Breast epithelium (tissue), 4 donors: ENCODE results near the gene DYSF. TPM values are rescaled to one million over a fixed set of nuclear protein-coding genes. Genes with fewer than 3 reads are reported as not detected.
A peak's percentile ranks its signal among the peaks of the same experiment; 100 is the strongest.

Experiments
- DNase-seq, 2 donors: peaks; one replicate each; pipeline ENCODE4 v3.0.0-alpha.2; 2019; ENCODE audit warnings: low spot score in 2 of 2
- H3K27ac ChIP-seq, 2 donors: fragments of 200-600 bp; sonication (generic) in 1 of 2; one replicate each; pipeline ENCODE4 v1.5.1; 2016 to 2019; ENCODE audit warnings: mild to moderate bottlenecking in 1 of 2
- H3K27me3 ChIP-seq, 2 donors: fragments of 200-600 bp; sonication (generic) in 1 of 2; one replicate each; pipeline versions ENCODE4 v1.5.1 to v1.6.0; 2017 to 2019; ENCODE audit warnings: control low read depth in 1 of 2, mild to moderate bottlenecking in 1 of 2
- H3K36me3 ChIP-seq: fragments of 200-600 bp; one replicate; pipeline ENCODE4 v1.5.1; 2019
- H3K4me1 ChIP-seq, 2 donors: fragments of 200-600 bp; sonication (generic); one replicate each; pipeline ENCODE4 v1.5.1; 2016 to 2019; ENCODE audit warnings: control low read depth in 1 of 2
- H3K4me3 ChIP-seq, 3 donors: fragments of 200-600 bp; sonication (generic); 1 replicate in 2 of 3; 2 replicates in 1 of 3; pipeline ENCODE4 v1.5.1; 2016 to 2019; ENCODE audit warnings: mild to moderate bottlenecking in 3 of 3, moderate library complexity in 2 of 3
- H3K9me3 ChIP-seq, 2 donors: fragments of 200-600 bp; sonication (generic) in 1 of 2; one replicate each; pipeline ENCODE4 v1.5.1; 2016 to 2019; ENCODE audit warnings: control low read depth in 1 of 2
- POLR2A ChIP-seq: fragments of 450-650 bp; IDR thresholded peaks from one replicate; pipeline ENCODE4 v1.6.1; 2016; ENCODE audit warnings: antibody characterized with exemption, mild to moderate bottlenecking, moderate library complexity
- POLR2AphosphoS5 ChIP-seq, 3 donors: sonication (generic); formaldehyde crosslinking; IDR thresholded peaks; one replicate each; pipeline ENCODE4 v1.6.1; 2017; ENCODE audit warnings: antibody characterized with exemption in 3 of 3
- intact Hi-C: fragments of 100-400 bp; cut with DNase I; formaldehyde crosslinking; loops from one replicate; pipeline ENCODE4 v1.15.1; 2023; ENCODE audit warnings: low total_unique reads
- total RNA-seq, 3 donors: library from RNA; depleted of rRNA; stranded (reverse); fragments of >200 nt; gene quantifications; one replicate each; pipeline ENCODE4 v1.1.0, GENCODE V29; 2016
- TF ChIP-seq, protein P1 (sequence below), 3 donors: fragments of 450-650 bp; IDR thresholded peaks; one replicate each; pipeline ENCODE4 v1.5.1; 2016 to 2017; ENCODE audit warnings: antibody characterized with exemption in 3 of 3, mild to moderate bottlenecking in 3 of 3, moderate library complexity in 3 of 3

Gene DYSF
- total RNA-seq, 3 donors from 2014 or later: 3.0 to 15.7 (median 4.8) TPM

- DNase-seq: no peak
- Histone ChIP-seq H3K9me3 (no peaks in the 10 kb centered on the region), H3K27ac (no peak overlapping the region), H3K4me1 (peaks cover 0 to 10% of the 10 kb centered on the region in 2 donors), H3K36me3 (no peaks in the 10 kb centered on the region), H3K4me3 (no peak overlapping the region), H3K27me3 (peaks cover 0 to 20% of the 10 kb centered on the region in 2 donors)
- TF ChIP-seq POLR2AphosphoS5 (IDR thresholded peaks at IDR 0.05): no peak
- intact Hi-C loops: no loop called here
Measured at GRCh38 chr2:71451705-71452104, 1.7 kb upstream of the DYSF start.

DNA sequence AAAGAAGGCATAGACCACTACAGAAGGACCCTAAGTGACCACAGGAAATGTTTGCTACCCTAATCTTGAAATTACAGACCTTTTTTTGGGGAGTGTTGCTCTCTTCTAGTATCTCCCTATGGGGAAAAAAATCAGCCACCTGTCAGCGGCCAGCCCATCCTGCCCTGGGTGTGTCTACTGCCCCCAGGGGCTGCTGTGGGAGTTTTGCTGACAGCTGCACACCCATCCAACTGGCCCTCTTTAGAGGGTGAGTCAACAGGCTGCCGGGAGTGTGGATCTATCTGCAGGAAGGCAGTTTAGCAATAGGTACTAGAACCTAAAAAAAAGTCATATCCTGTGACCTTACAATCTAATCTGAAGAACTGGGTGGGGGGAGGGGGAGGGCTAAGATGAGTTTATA, 796 bp upstream of the DYSF start:
- intact Hi-C loops: no loop called here
- DNase-seq: no peak
- Histone ChIP-seq H3K4me3 (no peak overlapping the region), H3K27ac (no peak overlapping the region), H3K9me3 (no peaks in the 10 kb centered on the region), H3K36me3 (no peaks in the 10 kb centered on the region), H3K4me1 (peaks cover 0 to 10% of the 10 kb centered on the region in 2 donors), H3K27me3 (peaks cover 0 to 20% of the 10 kb centered on the region in 2 donors)
- TF ChIP-seq POLR2AphosphoS5 (IDR thresholded peaks at IDR 0.05) (no peak), POLR2A (no peak)
- TF ChIP-seq, protein P1, sequence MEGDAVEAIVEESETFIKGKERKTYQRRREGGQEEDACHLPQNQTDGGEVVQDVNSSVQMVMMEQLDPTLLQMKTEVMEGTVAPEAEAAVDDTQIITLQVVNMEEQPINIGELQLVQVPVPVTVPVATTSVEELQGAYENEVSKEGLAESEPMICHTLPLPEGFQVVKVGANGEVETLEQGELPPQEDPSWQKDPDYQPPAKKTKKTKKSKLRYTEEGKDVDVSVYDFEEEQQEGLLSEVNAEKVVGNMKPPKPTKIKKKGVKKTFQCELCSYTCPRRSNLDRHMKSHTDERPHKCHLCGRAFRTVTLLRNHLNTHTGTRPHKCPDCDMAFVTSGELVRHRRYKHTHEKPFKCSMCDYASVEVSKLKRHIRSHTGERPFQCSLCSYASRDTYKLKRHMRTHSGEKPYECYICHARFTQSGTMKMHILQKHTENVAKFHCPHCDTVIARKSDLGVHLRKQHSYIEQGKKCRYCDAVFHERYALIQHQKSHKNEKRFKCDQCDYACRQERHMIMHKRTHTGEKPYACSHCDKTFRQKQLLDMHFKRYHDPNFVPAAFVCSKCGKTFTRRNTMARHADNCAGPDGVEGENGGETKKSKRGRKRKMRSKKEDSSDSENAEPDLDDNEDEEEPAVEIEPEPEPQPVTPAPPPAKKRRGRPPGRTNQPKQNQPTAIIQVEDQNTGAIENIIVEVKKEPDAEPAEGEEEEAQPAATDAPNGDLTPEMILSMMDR (IDR thresholded peaks at IDR 0.05): no peak

GRCh38 chr2:71454221-71455010, 1.1 kb downstream of the DYSF start:
- TF ChIP-seq POLR2AphosphoS5 (IDR thresholded peaks at IDR 0.05) (no peak), POLR2A (no peak)
- TF ChIP-seq, protein P1 (IDR thresholded peaks at IDR 0.05): no peak
- H3K27ac ChIP-seq: peak overlapping the region in 1 of 2 donors; percentile 3
- peak overlapping the region; percentile 49 to 69 (median 50) for H3K4me3 ChIP-seq
- intact Hi-C loops: no loop called here
- H3K36me3 ChIP-seq: no peaks in the 10 kb centered on the region
- no peaks in the 10 kb centered on the region for H3K9me3 ChIP-seq
- no peak for DNase-seq
- peaks cover 0 to 20% of the 10 kb centered on the region in 2 donors for H3K27me3 ChIP-seq
- peaks cover 0 to 10% of the 10 kb centered on the region in 2 donors for H3K4me1 ChIP-seq

DNA sequence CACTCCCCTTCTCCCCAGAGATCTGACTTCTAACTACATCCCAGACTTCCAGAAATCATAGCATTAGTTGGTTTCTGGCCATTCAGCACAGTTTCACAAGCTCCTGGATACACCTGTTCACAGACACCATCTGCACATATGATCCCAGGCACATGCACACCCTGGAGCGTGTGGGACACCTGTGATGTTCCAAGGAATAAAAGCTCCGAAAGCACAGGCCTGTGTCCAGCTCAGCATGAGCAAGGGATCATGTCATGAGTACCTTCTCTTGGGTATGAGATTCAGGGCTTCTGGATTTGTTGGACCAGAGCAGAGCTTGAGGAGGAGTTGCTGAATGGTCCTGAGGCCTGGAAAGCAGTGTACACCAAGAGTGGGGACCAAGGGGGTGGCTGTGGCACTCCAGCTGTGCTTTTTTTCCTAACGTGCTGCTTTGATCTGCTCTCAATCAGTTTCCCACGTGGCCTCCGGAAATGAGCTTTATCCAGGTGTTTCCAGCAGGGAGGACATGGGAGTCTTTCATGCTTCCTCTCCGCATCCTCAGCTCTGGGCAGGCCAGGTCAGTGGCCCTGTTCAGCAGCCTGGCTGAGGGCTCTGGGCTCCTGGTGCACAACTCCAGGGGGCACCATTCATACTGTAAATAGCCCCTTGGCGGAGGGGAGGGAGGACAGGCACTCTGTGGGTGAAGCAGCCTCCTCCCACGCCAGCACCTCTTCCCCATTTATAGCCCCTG, 1.8 kb downstream of the DYSF start:
- DNase-seq: no peak
- Histone ChIP-seq H3K27ac (peak overlapping the region in 1 of 2 donors; percentile 25), H3K36me3 (no peaks in the 10 kb centered on the region), H3K27me3 (peaks cover 0 to 20% of the 10 kb centered on the region in 2 donors), H3K9me3 (no peaks in the 10 kb centered on the region), H3K4me3 (no peak overlapping the region), H3K4me1 (peaks cover 0 to 10% of the 10 kb centered on the region in 2 donors)
- TF ChIP-seq, protein P1 (IDR thresholded peaks at IDR 0.05): no peak
- TF ChIP-seq POLR2A: no peak
- no peak for TF ChIP-seq POLR2AphosphoS5 (IDR thresholded peaks at IDR 0.05)
- intact Hi-C loops: no loop called here

- Histone ChIP-seq H3K9me3 (no peaks in the 10 kb centered on the region), H3K27ac (peak overlapping the region in 1 of 2 donors; percentile 38)
Measured at GRCh38 chr2:71455741-71456569, 2.6 kb downstream of the DYSF start.

More at GRCh38 chr2:71455741-71456569, 2.6 kb downstream of the DYSF start:
- Histone ChIP-seq H3K36me3 (no peaks in the 10 kb centered on the region), H3K27me3 (peaks cover 0 to 20% of the 10 kb centered on the region in 2 donors), H3K4me1 (peaks cover 0 to 10% of the 10 kb centered on the region in 2 donors), H3K4me3 (no peak overlapping the region)
- TF ChIP-seq POLR2A (no peak), POLR2AphosphoS5 (IDR thresholded peaks at IDR 0.05) (no peak)
- TF ChIP-seq, protein P1 (IDR thresholded peaks at IDR 0.05): no peak
- no peak for DNase-seq
- intact Hi-C loops: no loop called here
